PC-9 (cell line): ENCODE data around the gene AKR1B15.

ENCODE experiments used
- EZH2 ChIP-seq: fragments of 200-600 bp; sonication (generic); IDR thresholded peaks from 2 replicates; pipeline ENCODE4 v1.8.0; 2017; ENCODE audit warnings: antibody characterized with exemption, low read depth
- TF ChIP-seq, protein P1 (sequence below): fragments of 200-600 bp; sonication (generic); conservative IDR thresholded peaks from 2 replicates; pipeline ENCODE4 v1.6.1; 2017; ENCODE audit warnings: mixed run types, antibody characterized with exemption, mild to moderate bottlenecking, moderate library complexity

DNA sequence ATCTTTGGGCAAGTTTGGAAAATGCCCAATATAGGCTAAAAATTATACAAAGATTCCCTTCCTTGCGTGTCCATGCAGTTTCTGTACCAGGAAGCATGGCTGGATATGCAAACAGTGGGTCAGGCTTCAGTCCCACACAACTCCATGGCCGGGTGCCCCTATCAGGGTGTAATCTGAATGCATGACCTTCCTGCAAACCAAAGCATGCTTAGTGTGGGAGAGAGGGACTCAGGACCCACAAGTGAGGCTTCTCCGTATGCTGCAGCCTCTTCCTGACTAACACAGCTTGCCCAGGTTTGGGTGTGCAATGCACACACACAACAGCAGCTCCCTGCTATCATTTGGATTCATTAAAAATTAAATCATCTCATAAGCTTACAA lies 13.0 kb upstream of the AKR1B15 start:
- TF ChIP-seq, protein P1, sequence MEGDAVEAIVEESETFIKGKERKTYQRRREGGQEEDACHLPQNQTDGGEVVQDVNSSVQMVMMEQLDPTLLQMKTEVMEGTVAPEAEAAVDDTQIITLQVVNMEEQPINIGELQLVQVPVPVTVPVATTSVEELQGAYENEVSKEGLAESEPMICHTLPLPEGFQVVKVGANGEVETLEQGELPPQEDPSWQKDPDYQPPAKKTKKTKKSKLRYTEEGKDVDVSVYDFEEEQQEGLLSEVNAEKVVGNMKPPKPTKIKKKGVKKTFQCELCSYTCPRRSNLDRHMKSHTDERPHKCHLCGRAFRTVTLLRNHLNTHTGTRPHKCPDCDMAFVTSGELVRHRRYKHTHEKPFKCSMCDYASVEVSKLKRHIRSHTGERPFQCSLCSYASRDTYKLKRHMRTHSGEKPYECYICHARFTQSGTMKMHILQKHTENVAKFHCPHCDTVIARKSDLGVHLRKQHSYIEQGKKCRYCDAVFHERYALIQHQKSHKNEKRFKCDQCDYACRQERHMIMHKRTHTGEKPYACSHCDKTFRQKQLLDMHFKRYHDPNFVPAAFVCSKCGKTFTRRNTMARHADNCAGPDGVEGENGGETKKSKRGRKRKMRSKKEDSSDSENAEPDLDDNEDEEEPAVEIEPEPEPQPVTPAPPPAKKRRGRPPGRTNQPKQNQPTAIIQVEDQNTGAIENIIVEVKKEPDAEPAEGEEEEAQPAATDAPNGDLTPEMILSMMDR, result no peak
- TF ChIP-seq EZH2, result no peak
